ENCODE results near the gene ACSL3.

DNA sequence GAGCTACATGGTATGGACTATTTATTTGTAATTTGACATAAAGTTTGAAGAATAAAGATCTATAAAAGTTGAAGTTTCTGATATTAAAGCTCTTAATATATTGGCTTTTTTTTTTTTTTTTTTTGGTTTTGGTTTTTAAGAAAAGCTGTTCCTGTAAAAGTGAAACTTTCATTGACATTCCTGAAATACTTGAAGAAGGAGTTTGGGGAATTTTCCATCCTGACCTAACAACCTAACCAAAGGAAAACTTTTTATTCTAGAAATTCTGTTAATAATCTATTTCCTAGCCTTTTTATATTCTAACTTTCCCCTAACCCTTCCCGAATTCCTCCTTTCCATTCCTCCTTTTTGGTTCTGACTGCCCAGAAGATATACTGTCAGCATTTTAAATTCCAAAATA is 83.7 kb downstream of the ACSL3 start:
- TF ChIP-seq, protein P1, sequence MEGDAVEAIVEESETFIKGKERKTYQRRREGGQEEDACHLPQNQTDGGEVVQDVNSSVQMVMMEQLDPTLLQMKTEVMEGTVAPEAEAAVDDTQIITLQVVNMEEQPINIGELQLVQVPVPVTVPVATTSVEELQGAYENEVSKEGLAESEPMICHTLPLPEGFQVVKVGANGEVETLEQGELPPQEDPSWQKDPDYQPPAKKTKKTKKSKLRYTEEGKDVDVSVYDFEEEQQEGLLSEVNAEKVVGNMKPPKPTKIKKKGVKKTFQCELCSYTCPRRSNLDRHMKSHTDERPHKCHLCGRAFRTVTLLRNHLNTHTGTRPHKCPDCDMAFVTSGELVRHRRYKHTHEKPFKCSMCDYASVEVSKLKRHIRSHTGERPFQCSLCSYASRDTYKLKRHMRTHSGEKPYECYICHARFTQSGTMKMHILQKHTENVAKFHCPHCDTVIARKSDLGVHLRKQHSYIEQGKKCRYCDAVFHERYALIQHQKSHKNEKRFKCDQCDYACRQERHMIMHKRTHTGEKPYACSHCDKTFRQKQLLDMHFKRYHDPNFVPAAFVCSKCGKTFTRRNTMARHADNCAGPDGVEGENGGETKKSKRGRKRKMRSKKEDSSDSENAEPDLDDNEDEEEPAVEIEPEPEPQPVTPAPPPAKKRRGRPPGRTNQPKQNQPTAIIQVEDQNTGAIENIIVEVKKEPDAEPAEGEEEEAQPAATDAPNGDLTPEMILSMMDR (IDR thresholded peaks at IDR 0.05), result no peak
- no peak for TF ChIP-seq POLR2A (IDR thresholded peaks at IDR 0.05)
- TF ChIP-seq POLR2AphosphoS5 (IDR thresholded peaks at IDR 0.05), result no peak

All from prostate gland (tissue), 2 donors.